Adipose tissue (tissue), 3 donors: ENCODE measurements around the gene NOS2. TPM values are rescaled to one million over a fixed set of nuclear protein-coding genes. Genes with fewer than 3 reads are reported as not detected.
"Not testable (repeated sequence)": the region's sequence is repeated elsewhere in the genome, so short reads cannot be mapped to it uniquely, and the experiment has no call there.

Experiments used
- H3K27ac ChIP-seq: one replicate; pipeline ENCODE4 v1.5.1; 2013; ENCODE audit warnings: low read depth, low read length
- WGBS, 3 donors: extraction: QIAGEN DNeasy Blood & Tissue Kit; methylation state at CpG; one replicate each; pipeline ENCODE4 v1.1.7; 2013; 5-methylcytosine and 5-hydroxymethylcytosine counted together
- polyA plus RNA-seq, 3 donors: library from polyadenylated mRNA; stranded (reverse); fragments of 200-250 nt; gene quantifications; one replicate each; pipeline ENCODE4 v1.2.3, GENCODE V29; 2013
- donor health status: healthy with polysubstance abuse.
- donor health status: Bipolar disorder and iron deficiency.
- donor health status: healthy.

NOS2 gene
- polyA plus RNA-seq, 3 donors: 0.01 to 0.34 (median 0.11) TPM

DNA sequence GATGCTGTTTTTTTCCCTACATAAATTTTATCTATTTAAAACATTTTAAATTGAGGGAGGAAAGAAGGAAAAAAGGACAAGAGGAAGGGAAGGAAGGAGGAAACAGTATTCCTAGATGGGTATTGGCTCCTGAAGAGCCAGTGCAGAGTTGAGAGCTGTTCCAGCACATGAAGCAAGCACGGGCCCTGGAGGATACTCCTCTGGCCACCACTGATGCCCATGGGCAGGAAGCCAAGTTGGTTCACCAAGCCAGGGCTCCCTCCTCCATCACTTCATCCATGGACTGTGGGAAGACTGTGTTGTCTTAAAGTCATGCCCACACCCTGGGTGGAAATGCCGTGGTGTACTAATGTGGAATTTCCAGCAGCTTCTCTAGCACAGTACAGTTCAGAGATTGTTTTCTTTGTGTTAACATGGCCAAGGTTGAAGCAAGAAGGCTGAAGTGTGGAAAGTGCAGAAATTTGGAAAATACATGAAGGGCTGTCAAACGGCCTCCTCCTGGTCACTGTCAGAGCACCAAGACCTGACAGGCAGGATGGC lies 23.9 kb upstream of the NOS2 start:
- 59 to 79% (median 74%) methylated on average over 3 of the region's 3 CpGs for WGBS, 3 donors
- H3K27ac ChIP-seq: no peak overlapping the region

GRCh38 chr17:27822108-27822507 lies 21.8 kb upstream of the NOS2 start:
- not testable (repeated sequence) for H3K27ac ChIP-seq
- 87 to 96% (median 92%) methylated on average over 10 of the region's 10 CpGs for WGBS, 3 donors

- 92 to 100% (median 92%) methylated on average over 3 of the region's 3 CpGs for WGBS, 3 donors
- H3K27ac ChIP-seq: no peak overlapping the region
Measured at GRCh38 chr17:27821318-27821717, 21.0 kb upstream of the NOS2 start.

DNA sequence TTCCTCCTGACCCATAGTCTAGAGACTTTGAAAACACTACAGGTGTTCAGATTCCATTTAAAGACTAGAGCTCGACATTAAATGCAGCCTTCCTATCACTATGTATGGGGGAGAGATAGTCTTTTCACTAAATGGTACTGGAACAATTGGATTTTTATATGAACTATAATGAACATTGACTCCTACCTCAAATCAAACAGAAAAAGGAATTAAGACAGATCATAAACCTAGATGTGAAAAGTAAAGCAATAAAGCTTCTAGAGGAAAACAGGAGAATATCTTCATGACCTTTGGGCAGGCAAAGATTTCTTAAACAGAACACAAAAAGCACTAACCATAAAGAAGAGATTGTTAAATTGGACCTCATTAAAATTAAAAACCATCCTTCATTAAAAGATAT lies 18.8 kb upstream of the NOS2 start:
- H3K27ac ChIP-seq: no peak overlapping the region

DNA sequence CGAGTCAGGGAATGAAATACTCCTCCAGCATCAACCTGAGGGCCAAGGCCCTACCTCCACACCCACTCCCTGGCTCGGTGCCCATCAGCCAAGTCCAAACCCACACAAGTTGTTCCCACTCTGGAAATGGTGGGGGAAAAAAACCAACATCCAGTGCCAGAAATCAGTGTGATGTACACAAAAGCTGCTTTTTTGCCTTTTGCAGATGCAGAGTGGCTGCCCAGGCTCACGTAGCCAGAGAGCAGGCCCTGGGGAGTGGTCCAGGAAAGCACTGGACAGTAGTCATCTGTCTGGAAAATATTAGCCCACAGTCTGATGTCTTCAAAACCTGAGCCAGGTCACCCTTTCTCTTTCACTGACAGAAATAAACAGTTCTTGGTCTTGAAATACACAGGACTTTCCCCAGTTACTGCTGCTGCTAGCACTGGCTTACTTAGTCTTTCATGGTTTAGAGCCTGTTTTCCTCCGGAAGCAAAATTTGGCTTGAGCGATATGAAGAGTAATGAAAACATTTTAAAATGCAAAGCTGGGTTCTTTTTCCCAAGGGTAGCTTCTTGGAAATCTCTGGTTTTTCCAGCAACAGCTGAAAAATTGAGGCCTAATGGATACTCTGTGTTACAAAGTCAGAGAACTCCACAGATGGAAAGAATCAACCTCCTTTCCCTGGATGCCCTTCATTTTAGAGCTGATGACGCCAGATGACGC lies 18.2 kb upstream of the NOS2 start:
- WGBS, 3 donors: 48 to 79% (median 49%) methylated on average over 7 of the region's 7 CpGs
- no peak overlapping the region for H3K27ac ChIP-seq

More for the DNA sequence above, 18.8 kb upstream of the NOS2 start:
- WGBS, 3 donors: 68 to 76% (median 73%) methylated on average over 1 of the region's 1 CpG

DNA sequence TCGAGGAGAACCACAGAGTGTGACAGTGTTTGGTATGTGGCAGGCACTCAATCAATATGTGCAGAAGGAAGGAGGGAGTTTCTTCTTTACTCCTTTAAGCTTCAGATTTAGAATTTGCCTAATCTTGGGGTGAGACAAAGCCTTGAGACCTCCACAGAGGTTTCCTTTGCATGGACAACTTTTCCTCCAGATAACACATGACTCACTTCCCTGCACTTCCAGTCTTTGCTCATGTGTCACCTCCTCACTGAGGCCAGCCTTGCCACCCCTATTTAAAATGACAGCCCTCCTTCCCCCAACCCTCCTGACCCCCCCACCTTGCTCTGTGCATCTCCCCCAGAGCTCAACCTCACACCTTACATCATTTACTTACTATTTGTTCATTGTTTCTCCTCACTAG lies 17.4 kb upstream of the NOS2 start:
- 36 to 87% (median 51%) methylated on average over 1 of the region's 1 CpG for WGBS, 3 donors
- H3K27ac ChIP-seq: no peak overlapping the region

DNA sequence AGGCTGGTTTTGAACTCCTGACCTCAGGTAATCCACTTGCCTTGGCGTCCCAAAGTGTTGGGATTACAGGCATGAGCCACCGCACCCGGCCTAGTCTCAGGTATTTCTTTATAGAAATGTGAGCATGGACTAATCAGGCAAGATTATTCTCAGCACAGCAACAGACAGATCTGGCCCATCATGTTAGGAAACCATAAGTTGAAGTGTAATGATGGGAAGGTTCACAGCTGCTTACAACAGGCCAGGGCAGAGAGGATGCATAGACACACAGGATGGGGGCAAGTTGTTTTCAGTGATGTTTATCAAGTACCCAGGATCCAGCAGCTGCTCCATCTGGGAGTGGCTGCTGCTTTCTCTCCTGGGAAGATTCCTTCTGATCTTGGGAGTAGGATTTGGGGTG lies 16.6 kb upstream of the NOS2 start:
- WGBS, 3 donors: 85 to 97% (median 96%) methylated on average over 3 of the region's 3 CpGs
- no peak overlapping the region for H3K27ac ChIP-seq

GRCh38 chr17:27811961-27812360 lies 11.6 kb upstream of the NOS2 start:
- WGBS, 3 donors: 68 to 87% (median 82%) methylated on average over 6 of the region's 6 CpGs
- H3K27ac ChIP-seq: no peak overlapping the region

DNA sequence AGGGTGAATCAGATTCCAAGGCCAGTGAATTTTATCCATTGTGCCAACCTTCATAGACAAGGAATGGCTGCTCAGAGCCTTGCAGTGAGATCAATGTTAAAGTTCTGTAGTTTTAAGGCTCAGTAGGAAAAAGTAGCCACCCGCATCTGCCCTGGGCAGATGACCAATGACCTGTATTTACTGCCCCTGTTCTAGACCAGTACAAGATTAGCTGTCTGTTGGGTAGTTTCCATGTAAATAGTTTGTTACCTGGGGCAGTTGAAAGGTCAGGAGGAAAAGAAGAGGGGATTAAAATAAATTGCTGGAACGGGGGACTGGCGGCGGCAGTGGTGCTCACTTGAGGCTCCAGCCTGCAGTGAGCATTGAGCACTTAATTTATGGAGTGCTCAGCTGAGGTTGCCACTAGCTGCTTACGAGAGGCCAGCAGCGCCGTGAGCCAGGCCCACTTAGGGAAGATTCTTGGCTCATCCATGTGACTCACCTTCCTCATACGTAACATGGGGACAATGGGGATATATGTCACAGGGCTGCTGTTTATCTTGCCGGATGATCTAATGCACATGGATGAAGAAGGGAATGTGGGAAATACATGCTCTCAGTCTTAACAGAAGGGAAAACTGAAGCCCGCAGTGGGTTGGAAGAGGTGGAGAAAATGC lies 10.7 kb upstream of the NOS2 start:
- 80 to 90% (median 87%) methylated on average over 10 of the region's 10 CpGs for WGBS, 3 donors

GRCh38 chr17:27810211-27810901 lies 10.0 kb upstream of the NOS2 start:
- 57 to 81% (median 57%) methylated on average over 7 of the region's 7 CpGs for WGBS, 3 donors
- H3K27ac ChIP-seq: no peak overlapping the region

More for the DNA sequence above, 10.7 kb upstream of the NOS2 start:
- H3K27ac ChIP-seq: no peak overlapping the region

DNA sequence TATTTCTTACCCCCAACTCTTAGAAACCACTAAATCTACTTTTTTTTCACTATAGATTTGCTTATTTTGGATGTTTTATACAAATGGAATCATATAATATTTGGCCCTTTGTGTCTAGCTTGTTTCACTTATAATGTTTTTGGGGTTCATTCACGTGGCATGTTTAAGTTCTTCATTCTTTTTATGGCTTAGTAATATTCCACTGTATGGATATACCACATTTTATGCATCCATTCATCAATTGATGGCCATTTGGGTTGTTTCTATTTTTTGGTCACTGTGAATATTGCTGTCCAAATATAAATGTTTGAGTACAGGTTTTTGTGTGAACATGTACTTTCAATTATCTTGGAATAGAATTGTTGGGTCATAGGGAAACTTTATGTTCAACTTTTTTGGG lies 9.2 kb upstream of the NOS2 start:
- no peak overlapping the region for H3K27ac ChIP-seq
- WGBS, 3 donors: 93 to 98% (median 96%) methylated on average over 1 of the region's 1 CpG

- WGBS, 3 donors: 69 to 80% (median 70%) methylated on average over 4 of the region's 4 CpGs
- H3K27ac ChIP-seq: no peak overlapping the region
Measured at GRCh38 chr17:27808628-27809027, 8.3 kb upstream of the NOS2 start.

GRCh38 chr17:27807567-27808470 lies 7.5 kb upstream of the NOS2 start:
- WGBS, 3 donors: 64 to 65% (median 64%) methylated on average over 17 of the region's 17 CpGs
- no peak overlapping the region for H3K27ac ChIP-seq

- 1 to 2% (median 2%) methylated on average over 14 of the region's 14 CpGs for WGBS, 3 donors
- no peak overlapping the region for H3K27ac ChIP-seq
Measured at GRCh38 chr17:27805520-27806146, 5.3 kb upstream of the NOS2 start.

DNA sequence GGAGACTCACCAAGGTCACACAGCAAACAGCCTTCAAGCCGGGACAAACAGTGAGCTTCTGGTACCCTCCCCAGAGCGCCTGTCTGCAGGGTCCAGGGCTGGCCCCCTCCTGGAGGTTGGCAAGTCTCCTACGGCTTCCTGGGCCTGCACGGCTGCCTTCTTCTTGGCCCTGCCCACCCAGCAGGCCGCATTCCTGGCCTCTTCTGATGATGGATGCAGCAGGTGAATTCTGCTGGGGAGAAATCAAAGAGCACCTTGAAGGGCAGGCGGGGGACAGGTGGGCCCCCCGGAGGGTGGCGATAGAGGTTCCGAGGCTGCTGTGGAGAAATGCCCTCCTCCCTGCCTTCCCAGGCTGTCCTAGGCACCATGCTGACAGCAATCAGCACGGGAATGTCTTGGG lies 3.8 kb upstream of the NOS2 start:
- WGBS, 3 donors: 73 to 85% (median 81%) methylated on average over 10 of the region's 10 CpGs
- H3K27ac ChIP-seq: no peak overlapping the region

GRCh38 chr17:27802962-27803680 lies 2.8 kb upstream of the NOS2 start:
- H3K27ac ChIP-seq: no peak overlapping the region
- 72 to 83% (median 80%) methylated on average over 7 of the region's 7 CpGs for WGBS, 3 donors

DNA sequence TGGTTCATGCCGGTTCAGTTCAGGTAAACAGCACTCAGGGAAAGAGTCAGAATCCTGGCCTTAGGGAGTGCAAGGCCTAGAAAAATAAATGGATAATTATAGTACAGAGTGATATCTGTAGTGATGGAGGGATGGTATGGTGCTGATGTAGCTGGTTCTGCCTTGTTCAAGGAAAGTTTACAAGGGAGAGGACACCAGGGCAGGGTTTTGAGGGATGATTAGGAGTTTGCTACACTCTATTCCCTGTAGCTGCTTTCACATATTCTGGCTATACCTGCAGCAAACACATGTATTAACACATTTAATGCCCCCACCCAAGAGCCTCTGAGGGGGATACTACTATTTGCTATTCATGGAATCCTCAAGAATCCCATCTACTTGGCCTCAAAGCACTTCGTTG lies 1.7 kb upstream of the NOS2 start:
- H3K27ac ChIP-seq: no peak overlapping the region
- 83 to 85% (median 84%) methylated on average over 2 of the region's 2 CpGs for WGBS, 3 donors
